ENCODE data around the gene CLK3.
"Not testable (repeated sequence)": the region's sequence is repeated elsewhere in the genome, so short reads cannot be mapped to it uniquely, and the experiment has no call there.

The CLK3 gene

GRCh38 chr15:74642348-74642733, 26.7 kb downstream of the CLK3 start:
- Mint-ChIP-seq H3K4me1 (peaks cover 33% of the 10 kb centered on the region), H3K4me3 (no peak overlapping the region), H3K9me3 (no peaks in the 10 kb centered on the region), H3K27ac (no peak overlapping the region), H3K36me3 (peaks cover 3% of the 10 kb centered on the region), H3K27me3 (no peaks in the 10 kb centered on the region)

GRCh38 chr15:74642734-74643664, 27.4 kb downstream of the CLK3 start:
- Mint-ChIP-seq H3K4me3 (no peak overlapping the region), H3K27me3 (no peaks in the 10 kb centered on the region), H3K36me3 (peaks cover 3% of the 10 kb centered on the region), H3K9me3 (no peaks in the 10 kb centered on the region), H3K4me1 (peaks cover 37% of the 10 kb centered on the region), H3K27ac (peak overlapping the region; percentile 57)

DNA sequence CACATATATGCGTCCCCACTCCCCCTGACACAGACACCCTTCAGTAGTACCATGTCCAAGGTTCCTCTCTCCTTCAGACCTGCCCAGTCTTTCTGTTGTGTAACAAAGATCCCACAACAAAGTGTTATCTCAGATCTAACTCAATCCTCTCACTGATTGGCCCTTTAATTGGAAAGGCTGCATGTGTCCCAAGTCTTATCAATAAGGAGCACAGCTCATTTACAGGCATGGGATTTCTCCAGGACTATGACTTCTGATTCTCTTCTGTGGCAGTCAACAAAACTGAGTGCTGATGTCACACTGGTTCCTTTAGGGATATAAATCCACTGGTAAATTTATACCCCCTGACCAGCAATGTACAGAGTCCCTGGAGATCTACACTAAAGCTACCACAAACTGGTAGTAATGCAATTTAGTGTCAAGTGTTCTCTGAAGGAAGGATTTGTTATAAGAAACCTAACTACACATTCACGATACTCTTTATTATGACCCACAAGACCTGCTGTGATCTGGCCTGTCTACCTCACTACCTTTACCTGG, 28.1 kb downstream of the CLK3 start:
- Mint-ChIP-seq H3K36me3 (peaks cover 4% of the 10 kb centered on the region), H3K9me3 (no peaks in the 10 kb centered on the region), H3K27me3 (no peaks in the 10 kb centered on the region), H3K27ac (peak overlapping the region; percentile 57), H3K4me3 (no peak overlapping the region), H3K4me1 (peaks cover 44% of the 10 kb centered on the region)

GRCh38 chr15:74646480-74646879, 30.8 kb downstream of the CLK3 start:
- Mint-ChIP-seq H3K36me3 (peaks cover 2% of the 10 kb centered on the region), H3K27ac (no peak overlapping the region), H3K4me3 (no peak overlapping the region), H3K9me3 (no peaks in the 10 kb centered on the region), H3K4me1 (peaks cover 38% of the 10 kb centered on the region), H3K27me3 (no peaks in the 10 kb centered on the region)

DNA sequence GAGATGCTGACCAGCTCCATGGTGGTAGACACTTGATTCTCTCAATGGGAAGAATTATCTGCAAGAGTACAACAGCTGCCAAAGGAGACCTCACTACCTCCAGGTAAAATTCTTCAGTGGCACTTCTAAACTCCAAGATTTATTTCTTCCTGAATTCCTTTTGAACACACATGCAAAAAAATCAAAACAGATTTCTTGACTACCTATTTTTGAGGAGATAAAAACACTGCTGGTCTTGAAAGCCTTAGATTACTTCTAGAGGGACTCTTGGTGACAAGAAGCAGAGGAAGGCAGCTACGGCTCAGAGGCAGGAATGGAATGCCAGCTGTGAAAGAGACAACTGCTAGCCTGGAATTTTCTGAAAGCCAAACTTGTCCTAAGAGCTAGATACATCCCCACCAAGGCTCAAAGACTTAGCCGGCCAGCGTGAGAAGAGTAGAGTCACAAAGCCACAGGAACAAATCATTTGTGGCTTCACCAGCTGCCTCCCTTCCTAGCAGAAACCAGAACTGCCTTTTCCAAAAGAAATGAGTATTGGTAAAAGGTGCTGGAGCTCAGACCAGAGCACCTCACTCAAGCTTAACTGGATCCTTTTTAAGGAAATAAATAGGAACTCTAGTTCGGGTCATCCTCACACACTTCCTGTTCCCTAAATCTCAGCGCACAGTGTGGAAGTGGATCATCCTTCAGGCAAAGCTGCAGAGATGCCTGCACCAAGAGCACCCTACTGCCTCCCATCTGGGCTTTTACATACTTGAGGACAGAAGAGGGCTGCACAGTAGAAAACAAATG, 32.6 kb downstream of the CLK3 start:
- Mint-ChIP-seq H3K4me3 (no peak overlapping the region), H3K4me1 (peaks cover 27% of the 10 kb centered on the region), H3K9me3 (no peaks in the 10 kb centered on the region), H3K27me3 (no peaks in the 10 kb centered on the region), H3K36me3 (peaks cover 2% of the 10 kb centered on the region), H3K27ac (no peak overlapping the region)

DNA sequence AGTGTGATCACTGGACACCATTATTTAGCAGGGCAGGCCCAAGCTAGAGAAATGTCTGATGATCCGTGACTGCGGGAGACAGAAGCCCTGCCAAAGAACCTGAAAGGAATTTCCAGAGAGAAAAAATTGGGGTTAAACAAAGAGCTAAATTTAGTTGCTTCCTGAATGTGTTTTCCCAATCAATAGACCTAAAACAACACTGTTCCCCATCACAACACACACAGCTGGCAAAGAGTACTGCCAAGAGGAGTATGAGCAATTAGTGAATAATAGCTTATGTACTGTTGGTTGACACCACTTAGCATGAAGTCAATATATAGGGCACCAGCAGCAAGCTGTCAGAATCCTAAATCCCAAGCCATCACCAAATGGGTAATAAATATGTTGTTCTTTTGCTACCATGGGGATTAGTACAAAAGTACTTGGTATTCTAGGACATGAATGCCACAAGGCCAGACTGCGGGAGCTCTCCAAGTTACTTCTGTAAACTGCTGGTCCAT, 35.7 kb downstream of the CLK3 start:
- Mint-ChIP-seq H3K27ac (no peak overlapping the region), H3K9me3 (no peaks in the 10 kb centered on the region), H3K36me3 (peaks cover 8% of the 10 kb centered on the region), H3K4me1 (peaks cover 22% of the 10 kb centered on the region), H3K4me3 (no peak overlapping the region), H3K27me3 (no peaks in the 10 kb centered on the region)

DNA sequence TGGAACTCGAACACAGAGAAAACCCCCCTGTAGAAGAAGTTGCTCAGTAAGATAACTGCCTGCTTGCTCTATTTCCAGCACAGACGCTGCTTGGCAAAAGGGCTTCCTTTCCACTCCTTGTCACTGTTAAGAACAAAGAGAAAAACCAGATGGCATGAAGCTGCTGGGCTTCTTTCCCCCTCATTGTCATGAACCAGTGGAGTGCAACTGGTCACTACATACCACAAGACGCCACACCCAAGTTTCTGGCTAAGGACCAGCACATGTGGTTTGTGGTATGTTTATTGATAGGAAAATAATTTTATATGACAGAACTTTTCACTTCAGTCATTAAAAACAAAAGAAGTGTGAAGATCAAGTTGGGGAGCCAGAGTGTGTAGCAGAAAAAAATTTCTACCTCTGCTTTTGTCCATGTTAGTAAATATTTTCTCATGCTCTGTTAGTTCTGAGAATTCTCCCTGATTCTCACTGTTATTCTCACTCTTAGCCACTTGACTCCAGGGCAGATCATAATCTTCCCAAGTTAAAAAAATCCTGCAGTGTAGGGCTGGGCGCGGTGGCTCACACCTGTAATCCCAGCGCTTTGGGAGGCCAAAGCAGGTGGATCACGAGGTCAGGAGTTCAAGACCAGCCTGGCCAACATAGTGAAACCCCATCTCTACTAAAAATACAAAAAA, 37.9 kb downstream of the CLK3 start:
- peaks cover 23% of the 10 kb centered on the region for H3K4me1 Mint-ChIP-seq
- no peak overlapping the region for H3K27ac Mint-ChIP-seq

GRCh38 chr15:74655424-74655823, 39.8 kb downstream of the CLK3 start:
- Mint-ChIP-seq H3K36me3 (peaks cover 5% of the 10 kb centered on the region), H3K27ac (no peak overlapping the region), H3K4me3 (no peak overlapping the region), H3K27me3 (no peaks in the 10 kb centered on the region), H3K9me3 (no peaks in the 10 kb centered on the region), H3K4me1 (peaks cover 22% of the 10 kb centered on the region)

More for the DNA sequence above, 37.9 kb downstream of the CLK3 start:
- Mint-ChIP-seq H3K36me3 (peaks cover 6% of the 10 kb centered on the region), H3K9me3 (no peaks in the 10 kb centered on the region), H3K4me3 (no peak overlapping the region), H3K27me3 (no peaks in the 10 kb centered on the region)

DNA sequence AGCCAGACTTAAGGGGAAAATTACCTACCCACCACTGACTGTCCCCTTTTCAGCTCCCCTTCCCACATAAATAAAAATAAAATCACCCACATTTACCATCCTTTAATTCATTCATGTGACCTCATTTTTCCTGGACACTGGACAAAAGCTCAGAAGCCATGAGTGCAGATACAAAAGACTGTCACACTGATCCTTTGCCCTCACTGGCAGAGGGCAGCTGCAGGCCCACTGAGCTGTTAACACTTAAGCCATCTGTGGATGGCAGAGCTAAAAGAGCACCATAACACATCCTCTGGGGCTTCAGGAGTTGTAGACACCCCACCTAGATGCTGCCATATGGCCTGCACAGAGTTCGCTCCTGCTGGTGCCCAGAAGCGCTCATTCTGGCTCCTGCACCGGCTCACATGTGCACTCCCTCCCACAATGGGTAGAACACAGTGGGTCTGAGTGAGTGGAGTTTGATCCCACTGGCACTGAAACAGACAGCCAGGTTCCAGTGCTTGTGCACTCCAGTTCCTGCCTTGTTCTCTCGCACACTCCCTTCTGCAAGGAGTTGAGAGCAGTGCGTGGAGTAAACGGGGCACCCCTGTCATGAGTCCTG, 41.4 kb downstream of the CLK3 start:
- Mint-ChIP-seq H3K36me3 (peaks cover 5% of the 10 kb centered on the region), H3K4me1 (peaks cover 28% of the 10 kb centered on the region), H3K9me3 (no peaks in the 10 kb centered on the region), H3K4me3 (no peak overlapping the region), H3K27ac (no peak overlapping the region), H3K27me3 (no peaks in the 10 kb centered on the region)

- peaks cover 35% of the 10 kb centered on the region for H3K4me1 Mint-ChIP-seq
- H3K27ac Mint-ChIP-seq: no peak overlapping the region
These were observed 42.2 kb downstream of the CLK3 start for GRCh38 chr15:74657846-74658245.

DNA sequence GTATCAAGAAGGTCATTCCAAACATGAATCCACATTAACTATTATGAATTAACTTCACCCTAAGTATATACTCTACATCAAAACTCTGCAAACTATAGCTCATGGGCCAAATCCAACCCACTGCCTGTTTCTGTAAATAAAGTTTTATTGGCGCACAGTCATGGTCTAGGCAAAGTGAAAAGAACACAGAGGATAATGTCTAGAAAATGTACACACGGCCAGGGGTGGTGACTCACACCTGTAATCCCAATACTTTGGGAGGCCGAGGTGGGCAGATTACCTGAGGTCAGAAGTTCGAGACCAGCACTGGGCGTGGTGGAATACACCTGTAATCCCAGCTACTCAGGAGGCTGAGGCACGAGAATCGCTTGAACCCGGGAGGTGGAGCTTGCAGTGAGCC, 45.6 kb downstream of the CLK3 start:
- H3K27ac Mint-ChIP-seq, H3K4me3 Mint-ChIP-seq, H3K27me3 Mint-ChIP-seq, H3K36me3 Mint-ChIP-seq, H3K9me3 Mint-ChIP-seq: not testable (repeated sequence)
- H3K4me1 Mint-ChIP-seq: peaks cover 51% of the 10 kb centered on the region

More at GRCh38 chr15:74657846-74658245, 42.2 kb downstream of the CLK3 start:
- H3K27me3 Mint-ChIP-seq: no peaks in the 10 kb centered on the region
- no peaks in the 10 kb centered on the region for H3K9me3 Mint-ChIP-seq
- H3K36me3 Mint-ChIP-seq: peaks cover 5% of the 10 kb centered on the region
- H3K4me3 Mint-ChIP-seq: no peak overlapping the region

GRCh38 chr15:74662064-74662860, 46.6 kb downstream of the CLK3 start:
- Mint-ChIP-seq H3K4me1 (peaks cover 51% of the 10 kb centered on the region), H3K4me3 (no peak overlapping the region), H3K27ac (peak overlapping the region; percentile 11), H3K9me3 (no peaks in the 10 kb centered on the region), H3K27me3 (no peaks in the 10 kb centered on the region), H3K36me3 (no peaks in the 10 kb centered on the region)

GRCh38 chr15:74663303-74664027, 47.8 kb downstream of the CLK3 start:
- H3K4me3 Mint-ChIP-seq: no peak overlapping the region
- no peaks in the 10 kb centered on the region for H3K9me3 Mint-ChIP-seq
- no peaks in the 10 kb centered on the region for H3K36me3 Mint-ChIP-seq
- H3K4me1 Mint-ChIP-seq: peaks cover 50% of the 10 kb centered on the region
- H3K27ac Mint-ChIP-seq: no peak overlapping the region
- H3K27me3 Mint-ChIP-seq: no peaks in the 10 kb centered on the region
